HEK293 (cell line): ENCODE measurements around the gene CACNA2D3.

Source experiments
- KLF10 ChIP-seq: fragments of 450-650 bp; IDR thresholded peaks from 2 replicates; pipeline ENCODE4 v1.5.1; 2018; ENCODE audit warnings: missing biosample characterization, mild to moderate bottlenecking, missing genetic modification characterization
- MYNN ChIP-seq: fragments of 450-650 bp; formaldehyde crosslinking; IDR thresholded peaks from 2 replicates; pipeline ENCODE4 v1.5.1; 2016; ENCODE audit warnings: missing biosample characterization, missing genetic modification characterization, borderline replicate concordance
- ZEB2 ChIP-seq: fragments of 450-650 bp; formaldehyde crosslinking; IDR thresholded peaks from 2 replicates; pipeline ENCODE4 v1.5.1; 2016; ENCODE audit warnings: missing biosample characterization, missing genetic modification characterization
- ZNF747 ChIP-seq: fragments of 450-650 bp; formaldehyde crosslinking; IDR thresholded peaks from 2 replicates; pipeline ENCODE4 v1.5.1; 2016; ENCODE audit warnings: missing biosample characterization, missing genetic modification characterization
- TF ChIP-seq, protein P1 (sequence below): fragments of 450-650 bp; formaldehyde crosslinking; IDR thresholded peaks from 2 replicates; pipeline ENCODE4 v1.5.1; 2016; ENCODE audit warnings: missing biosample characterization, missing genetic modification characterization

DNA sequence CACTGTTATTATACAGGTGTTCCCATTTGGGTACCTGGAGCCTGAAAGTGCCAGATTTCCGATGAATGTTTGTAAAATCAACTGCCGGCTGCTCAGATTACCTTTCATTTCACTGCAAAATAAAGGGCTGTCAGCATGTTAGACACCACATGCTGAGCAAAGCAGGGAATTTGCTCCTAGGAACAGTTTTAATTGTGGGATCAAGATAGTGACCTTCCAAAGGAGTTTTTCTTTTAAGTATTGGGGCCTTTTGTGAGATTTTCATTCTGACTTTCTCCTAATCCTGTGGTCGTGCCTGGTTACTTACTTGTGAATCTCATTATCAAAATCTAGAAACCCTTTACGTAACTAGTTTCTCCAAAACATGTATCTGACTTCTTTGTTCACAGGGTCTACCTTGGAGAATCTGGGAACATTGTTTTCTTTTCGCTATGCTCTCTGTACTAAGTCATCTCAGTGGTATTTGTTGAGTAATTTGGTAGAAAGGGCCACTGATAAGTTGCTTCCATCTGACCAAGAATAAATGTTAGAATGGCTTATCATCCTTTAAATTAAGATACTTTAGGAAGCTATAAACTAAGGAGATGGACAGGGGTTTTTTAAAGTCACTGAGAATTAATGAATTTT lies 846.3 kb downstream of the CACNA2D3 start:
- TF ChIP-seq, protein P1, sequence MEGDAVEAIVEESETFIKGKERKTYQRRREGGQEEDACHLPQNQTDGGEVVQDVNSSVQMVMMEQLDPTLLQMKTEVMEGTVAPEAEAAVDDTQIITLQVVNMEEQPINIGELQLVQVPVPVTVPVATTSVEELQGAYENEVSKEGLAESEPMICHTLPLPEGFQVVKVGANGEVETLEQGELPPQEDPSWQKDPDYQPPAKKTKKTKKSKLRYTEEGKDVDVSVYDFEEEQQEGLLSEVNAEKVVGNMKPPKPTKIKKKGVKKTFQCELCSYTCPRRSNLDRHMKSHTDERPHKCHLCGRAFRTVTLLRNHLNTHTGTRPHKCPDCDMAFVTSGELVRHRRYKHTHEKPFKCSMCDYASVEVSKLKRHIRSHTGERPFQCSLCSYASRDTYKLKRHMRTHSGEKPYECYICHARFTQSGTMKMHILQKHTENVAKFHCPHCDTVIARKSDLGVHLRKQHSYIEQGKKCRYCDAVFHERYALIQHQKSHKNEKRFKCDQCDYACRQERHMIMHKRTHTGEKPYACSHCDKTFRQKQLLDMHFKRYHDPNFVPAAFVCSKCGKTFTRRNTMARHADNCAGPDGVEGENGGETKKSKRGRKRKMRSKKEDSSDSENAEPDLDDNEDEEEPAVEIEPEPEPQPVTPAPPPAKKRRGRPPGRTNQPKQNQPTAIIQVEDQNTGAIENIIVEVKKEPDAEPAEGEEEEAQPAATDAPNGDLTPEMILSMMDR (tag by site-specific recombination): no peak
- TF ChIP-seq MYNN (tag by site-specific recombination): no peak
- no peak for TF ChIP-seq ZNF747
- TF ChIP-seq ZEB2 (tag by site-specific recombination): no peak
- TF ChIP-seq KLF10: no peak
